Left ventricle myocardium inferior (tissue), 1 donor: ENCODE results near the gene HDAC4. TPM values are rescaled to one million over a fixed set of nuclear protein-coding genes. Genes with fewer than 3 reads are reported as not detected.

ENCODE experiments used
- DNase-seq: peaks from one replicate; pipeline ENCODE4 v3.0.0-alpha.2; 2020
- H3K27ac ChIP-seq: fragments of 200-600 bp; replicated peaks from 2 replicates; pipeline ENCODE4 v1.8.0; 2021
- H3K27me3 ChIP-seq: fragments of 200-600 bp; 2 replicates; pipeline ENCODE4 v1.8.0; 2021; ENCODE audit warnings: low read depth
- H3K36me3 ChIP-seq: fragments of 200-600 bp; 2 replicates; pipeline ENCODE4 v1.8.0; 2021
- H3K4me1 ChIP-seq: fragments of 200-600 bp; 2 replicates; pipeline ENCODE4 v1.8.0; 2021
- H3K4me3 ChIP-seq: fragments of 200-600 bp; 2 replicates; pipeline ENCODE4 v1.8.0; 2021; ENCODE audit warnings: mild to moderate bottlenecking, moderate library complexity
- H3K9me3 ChIP-seq: fragments of 200-600 bp; replicated peaks from 2 replicates; pipeline ENCODE4 v1.8.0; 2021
- CTCF ChIP-seq: fragments of 200-600 bp; IDR thresholded peaks from 2 replicates; pipeline ENCODE4 v1.8.0; 2021; ENCODE audit warnings: antibody characterized with exemption, mild to moderate bottlenecking, borderline replicate concordance
- intact Hi-C: fragments of 100-400 bp; cut with micrococcal nuclease; formaldehyde crosslinking; loops from one replicate; pipeline ENCODE4 v1.11.0; 2022
- total RNA-seq: library from RNA; stranded (reverse); fragmentation: NEBNext Ultra II Directional; extraction: Animal tissue kit (Norgen Biotek cat#: 25700); gene quantifications from one replicate; pipeline ENCODE4 v1.2.1, GENCODE V29; 2021
- donor health status: DM: no; HTN: yes; CAD: no; lungs with severe emphysema.

The HDAC4 gene
- total RNA-seq, 1 donor from 2014 or later: 23.9 TPM

- no peak for DNase-seq
- Histone ChIP-seq H3K9me3 (peaks cover 28% of the 10 kb centered on the region), H3K27ac (no peak overlapping the region), H3K4me3 (no peak overlapping the region), H3K4me1 (no peaks in the 10 kb centered on the region), H3K27me3 (no peaks in the 10 kb centered on the region), H3K36me3 (peaks cover 42% of the 10 kb centered on the region)
- intact Hi-C loops: no loop called here
- no peak for TF ChIP-seq CTCF
These were observed 353.0 kb downstream of the HDAC4 start for GRCh38 chr2:239047861-239048260.

- H3K36me3 ChIP-seq: peaks cover 38% of the 10 kb centered on the region
- no peak overlapping the region for H3K27ac ChIP-seq
- no peak for DNase-seq
- no peaks in the 10 kb centered on the region for H3K4me1 ChIP-seq
- intact Hi-C loops: no loop called here
- no peak overlapping the region for H3K4me3 ChIP-seq
- H3K9me3 ChIP-seq: peaks cover 28% of the 10 kb centered on the region
- TF ChIP-seq CTCF: no peak
- no peaks in the 10 kb centered on the region for H3K27me3 ChIP-seq
These were observed 353.4 kb downstream of the HDAC4 start for GRCh38 chr2:239047420-239047819.

- Histone ChIP-seq H3K27me3 (no peaks in the 10 kb centered on the region), H3K4me1 (no peaks in the 10 kb centered on the region), H3K36me3 (peaks cover 32% of the 10 kb centered on the region), H3K9me3 (peaks cover 28% of the 10 kb centered on the region), H3K4me3 (no peak overlapping the region), H3K27ac (no peak overlapping the region)
- intact Hi-C loops: no loop called here
- no peak for DNase-seq
- no peak for TF ChIP-seq CTCF
These were observed 354.0 kb downstream of the HDAC4 start for GRCh38 chr2:239046822-239047221.

- Histone ChIP-seq H3K4me1 (no peaks in the 10 kb centered on the region), H3K36me3 (peaks cover 9% of the 10 kb centered on the region), H3K9me3 (peaks cover 15% of the 10 kb centered on the region), H3K27me3 (no peaks in the 10 kb centered on the region), H3K4me3 (no peak overlapping the region), H3K27ac (no peak overlapping the region)
- intact Hi-C loops: no loop called here
- no peak for DNase-seq
- no peak for TF ChIP-seq CTCF
These were observed 356.5 kb downstream of the HDAC4 start for GRCh38 chr2:239044336-239044735.

GRCh38 chr2:239043326-239043725, 357.5 kb downstream of the HDAC4 start:
- Histone ChIP-seq H3K4me1 (no peaks in the 10 kb centered on the region), H3K36me3 (peaks cover 2% of the 10 kb centered on the region), H3K9me3 (peaks cover 6% of the 10 kb centered on the region), H3K27me3 (no peaks in the 10 kb centered on the region), H3K27ac (no peak overlapping the region), H3K4me3 (no peak overlapping the region)
- no peak for TF ChIP-seq CTCF
- no peak for DNase-seq
- intact Hi-C loops: no loop called here
